ENCODE measurements around the gene FBXL5.
A peak's percentile ranks its signal among the peaks of the same experiment; 100 is the strongest.

FBXL5 gene

GRCh38 chr4:15676899-15677298 lies 21.7 kb upstream of the FBXL5 start:
- no peak for DNase-seq (ENCODE audit: low read depth)

- no peak for DNase-seq (ENCODE audit: low read depth)
Measured at GRCh38 chr4:15676039-15676438, 20.9 kb upstream of the FBXL5 start.

GRCh38 chr4:15675356-15675755 lies 20.2 kb upstream of the FBXL5 start:
- no peak for DNase-seq (ENCODE audit: low read depth)

GRCh38 chr4:15674926-15675325 lies 19.8 kb upstream of the FBXL5 start:
- no peak for DNase-seq (ENCODE audit: low read depth)

- no peak for DNase-seq (ENCODE audit: low read depth)
Measured at GRCh38 chr4:15674046-15674445, 18.9 kb upstream of the FBXL5 start.

GRCh38 chr4:15673337-15673736 lies 18.2 kb upstream of the FBXL5 start:
- DNase-seq (ENCODE audit: low read depth), result no peak

GRCh38 chr4:15672101-15672500 lies 16.9 kb upstream of the FBXL5 start:
- DNase-seq (ENCODE audit: low read depth), result no peak

- no peak for DNase-seq (ENCODE audit: low read depth)
Measured at GRCh38 chr4:15670576-15670975, 15.4 kb upstream of the FBXL5 start.

- DNase-seq (ENCODE audit: low read depth), result no peak
Measured at GRCh38 chr4:15668566-15669435, 13.6 kb upstream of the FBXL5 start.

- no peak for DNase-seq (ENCODE audit: low read depth)
Measured at GRCh38 chr4:15667006-15667405, 11.8 kb upstream of the FBXL5 start.

- DNase-seq (ENCODE audit: low read depth), result no peak
Measured at GRCh38 chr4:15665753-15666365, 10.7 kb upstream of the FBXL5 start.

GRCh38 chr4:15659768-15660570 lies 4.8 kb upstream of the FBXL5 start:
- DNase-seq (ENCODE audit: low read depth), result peak; percentile 85

- DNase-seq (ENCODE audit: low read depth), result no peak
Measured at GRCh38 chr4:15658781-15659180, 3.6 kb upstream of the FBXL5 start.

GRCh38 chr4:15658136-15658770 lies 3.1 kb upstream of the FBXL5 start:
- no peak for DNase-seq (ENCODE audit: low read depth)

GRCh38 chr4:15657366-15657765 lies 2.2 kb upstream of the FBXL5 start:
- DNase-seq (ENCODE audit: low read depth), result peak; percentile 33

- DNase-seq (ENCODE audit: low read depth), result peak; percentile 10
Measured at GRCh38 chr4:15656038-15656470, 897 bp upstream of the FBXL5 start.

- peak; percentile 3 for DNase-seq (ENCODE audit: low read depth)
Measured at GRCh38 chr4:15654593-15655222, 449 bp downstream of the FBXL5 start.

GRCh38 chr4:15653864-15654592 lies 1.1 kb downstream of the FBXL5 start:
- DNase-seq (ENCODE audit: low read depth), result peak; percentile 54

GRCh38 chr4:15653420-15653819 lies 1.7 kb downstream of the FBXL5 start:
- no peak for DNase-seq (ENCODE audit: low read depth)

- no peak for DNase-seq (ENCODE audit: low read depth)
Measured at GRCh38 chr4:15652841-15653240, 2.3 kb downstream of the FBXL5 start.

GRCh38 chr4:15652191-15652590 lies 3.0 kb downstream of the FBXL5 start:
- no peak for DNase-seq (ENCODE audit: low read depth)
